Activated CD8-positive, alpha-beta memory T cell treated with anti-CD3 and anti-CD28 coated beads for 24 hours (primary cell): ENCODE data around the gene SLC46A1.

ENCODE experiments used
- DNase-seq: peaks from one replicate; pipeline ENCODE4 v3.0.0-alpha.2; 2020

The SLC46A1 gene

GRCh38 chr17:28379814-28380801, 25.9 kb downstream of the SLC46A1 start:
- DNase-seq, result no peak

- no peak for DNase-seq
Observed at GRCh38 chr17:28372945-28373274, 33.1 kb downstream of the SLC46A1 start.

- DNase-seq, result no peak
Observed at GRCh38 chr17:28372203-28372944, 33.6 kb downstream of the SLC46A1 start.

DNA sequence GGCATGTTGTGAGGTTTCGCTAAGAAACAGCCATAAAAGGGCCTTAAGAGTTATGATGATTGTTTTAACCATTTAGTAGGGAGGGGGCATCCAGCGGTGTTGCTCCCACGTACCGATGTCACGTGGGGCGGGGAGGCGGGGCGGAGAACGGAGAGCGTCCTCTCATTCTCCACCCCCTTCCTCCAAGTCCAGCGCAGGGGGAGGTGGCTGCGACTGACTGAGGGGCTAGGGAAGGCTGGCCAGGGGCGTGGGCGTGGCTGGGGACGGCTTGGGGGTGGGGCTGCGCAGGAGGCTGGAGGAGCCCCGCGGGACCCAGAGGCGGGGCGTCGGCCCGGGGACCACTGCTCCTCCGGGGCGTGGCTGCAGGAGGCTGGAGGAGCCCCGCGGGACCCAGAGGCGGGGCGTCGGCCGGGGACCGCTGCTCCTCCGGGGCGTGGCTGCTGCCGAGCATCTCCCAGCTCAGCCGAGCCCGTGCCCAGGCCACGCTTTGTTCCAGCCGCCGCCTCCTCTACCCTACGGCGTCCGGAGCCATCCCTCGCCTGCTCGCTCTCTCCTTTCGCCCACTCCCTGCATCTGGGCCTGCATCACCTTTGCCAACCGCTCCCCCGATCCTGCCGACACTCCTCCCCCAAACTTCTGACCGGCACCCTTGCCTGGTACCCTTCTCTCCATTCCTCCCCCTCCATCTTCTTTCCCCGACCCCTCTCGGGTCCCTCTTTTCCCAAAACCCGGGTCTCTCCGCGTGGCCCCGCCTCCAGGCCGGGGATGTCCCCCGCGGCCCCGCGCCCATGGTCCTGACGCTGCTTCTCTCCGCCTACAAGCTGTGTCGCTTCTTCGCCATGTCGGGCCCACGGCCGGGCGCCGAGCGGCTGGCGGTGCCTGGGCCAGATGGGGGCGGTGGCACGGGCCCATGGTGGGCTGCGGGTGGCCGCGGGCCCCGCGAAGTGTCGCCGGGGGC, 34.5 kb downstream of the SLC46A1 start, which contains the start of gene SARM1:
SARM1 (plus strand) TSS at position 450 of the 958 bp plus-strand sequence; CDS start at position 789, 339 bp downstream.
- peak; percentile 93 for DNase-seq

DNA sequence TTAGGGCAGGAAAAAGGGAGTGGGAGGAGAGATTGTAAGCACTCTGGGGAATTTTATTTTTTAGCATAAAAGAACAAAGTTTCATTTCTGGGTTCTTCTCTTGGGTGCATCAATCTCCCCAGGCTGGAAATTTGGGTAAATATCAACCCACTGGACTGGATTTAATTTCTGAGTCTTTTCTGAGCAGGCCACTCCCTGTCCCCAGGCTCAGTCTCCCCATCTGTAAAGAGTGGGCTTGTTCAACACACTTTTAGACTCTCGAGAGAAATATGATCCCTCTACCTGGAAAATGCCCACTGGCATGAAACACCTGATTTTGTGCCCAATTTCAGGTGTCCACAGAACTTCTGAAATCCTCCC, 35.3 kb downstream of the SLC46A1 start:
- DNase-seq, result no peak

- DNase-seq, result no peak
Observed at GRCh38 chr17:28370035-28370743, 35.8 kb downstream of the SLC46A1 start, which contains the start of gene VTN. TSS of gene VTN (minus strand) at chr17:28370307. CDS start at chr17:28370203, 104 bp downstream.

DNA sequence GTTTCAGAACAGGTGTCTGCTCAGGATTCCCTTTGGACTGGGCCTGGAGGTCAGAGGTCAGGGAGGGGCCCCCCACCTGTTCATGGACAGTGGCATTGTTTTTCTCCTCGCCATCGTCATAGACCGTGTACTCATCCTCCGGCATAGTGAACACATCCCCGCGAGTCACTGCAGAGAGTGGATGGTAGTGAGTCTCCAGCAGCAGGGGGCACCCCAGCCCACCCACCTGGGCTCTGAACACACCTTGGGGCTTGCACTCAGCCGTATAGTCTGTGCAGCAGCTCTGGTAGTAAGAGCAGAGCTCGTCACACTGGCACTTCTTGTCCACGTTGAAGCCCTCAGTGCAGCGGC, 36.4 kb downstream of the SLC46A1 start:
- no peak for DNase-seq

DNA sequence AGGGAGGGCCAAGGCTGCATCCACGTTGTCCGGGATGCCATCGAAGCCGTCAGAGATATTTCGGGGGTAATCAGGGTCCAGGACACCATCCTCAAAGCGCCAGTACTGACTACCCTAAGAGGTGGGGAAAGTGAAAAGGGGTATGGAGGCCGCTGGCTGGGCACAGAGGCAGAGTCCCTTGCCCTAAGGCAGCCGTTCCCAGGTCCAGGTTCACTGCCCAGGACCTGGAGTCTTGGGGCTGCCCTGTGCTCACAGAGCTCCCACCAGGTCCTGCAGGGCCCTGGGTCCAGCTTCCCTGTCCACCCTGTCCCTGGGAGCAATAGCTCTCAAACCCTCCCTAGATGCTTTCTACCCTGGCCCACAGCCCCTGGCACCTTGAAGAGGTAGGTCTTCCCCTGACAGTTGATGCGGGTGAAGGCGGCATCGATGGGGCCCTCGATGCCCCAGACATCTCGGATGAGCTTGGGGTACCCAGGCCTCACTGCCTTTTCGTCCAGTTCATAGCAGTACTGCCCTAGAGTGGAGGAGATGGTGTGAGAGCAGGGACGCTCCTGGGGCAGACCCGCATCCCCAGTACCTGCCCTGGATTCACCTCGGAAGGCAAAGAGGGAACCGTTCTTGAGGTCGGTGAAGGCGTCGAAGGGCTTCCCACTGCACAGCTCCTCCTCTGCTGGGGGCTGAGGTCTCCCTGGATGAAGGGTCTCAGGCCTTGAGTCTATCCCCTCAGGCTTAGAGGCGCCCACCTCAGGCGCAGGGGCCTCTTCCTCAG, 36.9 kb downstream of the SLC46A1 start:
- DNase-seq, result no peak

- no peak for DNase-seq
Observed at GRCh38 chr17:28368306-28368831, 37.6 kb downstream of the SLC46A1 start.

GRCh38 chr17:28367641-28368305, 38.2 kb downstream of the SLC46A1 start:
- no peak for DNase-seq

- DNase-seq, result no peak
Observed at GRCh38 chr17:28366605-28367004, 39.4 kb downstream of the SLC46A1 start.

DNA sequence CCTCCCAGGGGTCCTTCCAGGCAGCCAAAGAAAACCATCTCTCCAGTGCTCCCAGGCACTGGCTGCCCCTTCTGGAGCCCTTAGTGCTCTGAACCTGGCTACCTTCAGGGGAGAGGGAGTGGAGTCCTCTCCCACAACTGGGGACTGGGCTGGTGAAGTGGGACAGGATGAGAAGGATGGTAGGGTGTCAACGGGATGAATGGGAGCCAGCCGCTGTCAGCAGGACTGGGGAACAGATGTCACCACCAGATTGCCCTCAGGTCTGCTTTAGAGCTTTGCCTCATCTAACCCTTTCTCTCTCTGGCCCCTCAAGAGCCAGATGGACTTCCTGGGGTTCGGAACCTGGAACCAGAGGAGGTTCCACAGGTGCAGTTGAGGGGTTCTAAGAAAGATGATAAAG, 40.5 kb downstream of the SLC46A1 start:
- DNase-seq, result no peak

- no peak for DNase-seq
Observed at GRCh38 chr17:28364665-28365363, 41.2 kb downstream of the SLC46A1 start, which contains the start of gene SEBOX. TSS of gene SEBOX (minus strand) at chr17:28365199. CDS start at chr17:28365151, 48 bp downstream.

GRCh38 chr17:28363776-28364650, 42.0 kb downstream of the SLC46A1 start:
- no peak for DNase-seq

DNA sequence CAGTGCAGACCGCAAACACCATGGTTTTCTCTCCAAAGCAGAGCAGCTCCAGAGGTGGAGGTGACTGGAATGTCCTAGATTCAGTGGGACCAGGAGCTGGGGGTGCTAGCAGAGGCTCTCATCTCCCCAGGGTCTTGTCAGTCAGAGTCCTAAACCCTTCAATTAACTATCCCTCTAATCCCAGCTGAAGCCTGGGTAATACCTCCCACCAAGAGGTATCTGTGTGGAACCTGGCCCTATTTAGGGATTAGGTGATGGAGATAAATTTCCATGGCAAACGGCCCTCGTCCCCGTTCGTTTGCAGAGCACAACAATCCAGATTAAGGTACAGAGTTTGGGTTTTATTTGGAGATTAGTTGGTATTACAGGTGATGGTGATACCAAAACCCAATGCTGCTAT, 42.8 kb downstream of the SLC46A1 start:
- DNase-seq, result no peak

- DNase-seq, result no peak
Observed at GRCh38 chr17:28357901-28358197, 48.2 kb downstream of the SLC46A1 start.

- DNase-seq, result peak; percentile 97
Observed at GRCh38 chr17:28357061-28357900, 48.7 kb downstream of the SLC46A1 start, which contains the start of gene POLDIP2. TSS of gene POLDIP2 (minus strand) at chr17:28357527. CDS start at chr17:28357448, 79 bp downstream.

GRCh38 chr17:28350271-28350670, 55.7 kb downstream of the SLC46A1 start:
- DNase-seq, result no peak
